ENCODE results near the gene FGB. TPM values are rescaled to one million over a fixed set of nuclear protein-coding genes. Genes with fewer than 3 reads are reported as not detected.
A peak's percentile ranks its signal among the peaks of the same experiment; 100 is the strongest.

FGB gene
- total RNA-seq, 1 donor, result not detected

- no peak overlapping the region for H3K4me3 ChIP-seq (ENCODE audit: low read depth, low read length)
- no peak for DNase-seq (ENCODE audit: low read depth)
- TF ChIP-seq, protein P1, sequence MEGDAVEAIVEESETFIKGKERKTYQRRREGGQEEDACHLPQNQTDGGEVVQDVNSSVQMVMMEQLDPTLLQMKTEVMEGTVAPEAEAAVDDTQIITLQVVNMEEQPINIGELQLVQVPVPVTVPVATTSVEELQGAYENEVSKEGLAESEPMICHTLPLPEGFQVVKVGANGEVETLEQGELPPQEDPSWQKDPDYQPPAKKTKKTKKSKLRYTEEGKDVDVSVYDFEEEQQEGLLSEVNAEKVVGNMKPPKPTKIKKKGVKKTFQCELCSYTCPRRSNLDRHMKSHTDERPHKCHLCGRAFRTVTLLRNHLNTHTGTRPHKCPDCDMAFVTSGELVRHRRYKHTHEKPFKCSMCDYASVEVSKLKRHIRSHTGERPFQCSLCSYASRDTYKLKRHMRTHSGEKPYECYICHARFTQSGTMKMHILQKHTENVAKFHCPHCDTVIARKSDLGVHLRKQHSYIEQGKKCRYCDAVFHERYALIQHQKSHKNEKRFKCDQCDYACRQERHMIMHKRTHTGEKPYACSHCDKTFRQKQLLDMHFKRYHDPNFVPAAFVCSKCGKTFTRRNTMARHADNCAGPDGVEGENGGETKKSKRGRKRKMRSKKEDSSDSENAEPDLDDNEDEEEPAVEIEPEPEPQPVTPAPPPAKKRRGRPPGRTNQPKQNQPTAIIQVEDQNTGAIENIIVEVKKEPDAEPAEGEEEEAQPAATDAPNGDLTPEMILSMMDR (IDR thresholded peaks at IDR 0.05; ENCODE audit: insufficient read depth, low read length), result no peak
These were observed 53.9 kb downstream of the FGB start for GRCh38 chr4:154616731-154617130.

GRCh38 chr4:154617820-154618317 lies 55.1 kb downstream of the FGB start:
- TF ChIP-seq, protein P1 (IDR thresholded peaks at IDR 0.05; ENCODE audit: insufficient read depth, low read length), result no peak
- H3K4me3 ChIP-seq (ENCODE audit: low read depth, low read length), result no peak overlapping the region
- DNase-seq (ENCODE audit: low read depth), result no peak

- TF ChIP-seq, protein P1 (IDR thresholded peaks at IDR 0.05; ENCODE audit: insufficient read depth, low read length), result peak; percentile 81
- DNase-seq (ENCODE audit: low read depth), result peak; percentile 63
- no peak overlapping the region for H3K4me3 ChIP-seq (ENCODE audit: low read depth, low read length)
These were observed 56.0 kb downstream of the FGB start for GRCh38 chr4:154618708-154619315.

DNA sequence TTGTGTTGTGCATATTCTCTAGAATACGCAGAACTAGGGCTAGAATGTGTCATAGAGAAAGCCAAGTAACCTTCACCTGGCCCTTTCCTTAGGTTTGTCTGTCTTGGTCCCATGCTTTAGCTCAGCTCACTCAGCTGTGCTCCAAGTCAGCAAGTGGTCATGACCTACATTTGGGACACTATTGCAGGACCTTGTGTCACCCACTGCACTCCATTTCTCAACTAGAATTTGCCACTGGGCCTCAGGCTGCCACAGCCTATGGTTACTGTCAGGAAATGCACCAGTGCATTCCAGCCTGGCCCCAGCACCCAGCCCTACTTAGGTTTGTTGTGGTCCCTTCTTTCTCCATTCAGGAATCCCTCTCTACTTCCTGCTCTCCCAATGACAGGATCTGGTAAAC lies 57.3 kb downstream of the FGB start:
- TF ChIP-seq, protein P1 (IDR thresholded peaks at IDR 0.05; ENCODE audit: insufficient read depth, low read length), result no peak
- H3K4me3 ChIP-seq (ENCODE audit: low read depth, low read length), result no peak overlapping the region

More for the DNA sequence above, 57.3 kb downstream of the FGB start:
- no peak for DNase-seq (ENCODE audit: low read depth)

Small RNA genes within 50 kb of the gene (small RNA-seq; reads per million reads assigned to genes)
- gene RNU6-1285P, result not detected

Other genes starting within 250 kb of the FGB start
- gene DCHS2, start 71.2 kb upstream of the FGB start, total RNA-seq (ENCODE audit: low replicate concordance), result under 0.01 TPM in 1 of 2 replicates, not detected in the other
- 59.2 and 79.6 TPM in 2 replicates for gene PLRG1, start 12.6 kb upstream of the FGB start, total RNA-seq (ENCODE audit: low replicate concordance)
- not detected in 2 replicates for gene FGA, start 27.7 kb downstream of the FGB start, total RNA-seq (ENCODE audit: low replicate concordance)
- gene FGG, start 49.6 kb downstream of the FGB start, total RNA-seq (ENCODE audit: low replicate concordance), result not detected in 2 replicates
- gene LRAT, start 181.0 kb downstream of the FGB start, total RNA-seq (ENCODE audit: low replicate concordance), result 0.57 TPM in 1 of 2 replicates, not detected in the other
- 0.57 TPM in 1 of 2 replicates, not detected in the other for gene RBM46, start 218.3 kb downstream of the FGB start, total RNA-seq (ENCODE audit: low replicate concordance)